ENCODE results near the gene SPTBN5.

Gene SPTBN5

DNA sequence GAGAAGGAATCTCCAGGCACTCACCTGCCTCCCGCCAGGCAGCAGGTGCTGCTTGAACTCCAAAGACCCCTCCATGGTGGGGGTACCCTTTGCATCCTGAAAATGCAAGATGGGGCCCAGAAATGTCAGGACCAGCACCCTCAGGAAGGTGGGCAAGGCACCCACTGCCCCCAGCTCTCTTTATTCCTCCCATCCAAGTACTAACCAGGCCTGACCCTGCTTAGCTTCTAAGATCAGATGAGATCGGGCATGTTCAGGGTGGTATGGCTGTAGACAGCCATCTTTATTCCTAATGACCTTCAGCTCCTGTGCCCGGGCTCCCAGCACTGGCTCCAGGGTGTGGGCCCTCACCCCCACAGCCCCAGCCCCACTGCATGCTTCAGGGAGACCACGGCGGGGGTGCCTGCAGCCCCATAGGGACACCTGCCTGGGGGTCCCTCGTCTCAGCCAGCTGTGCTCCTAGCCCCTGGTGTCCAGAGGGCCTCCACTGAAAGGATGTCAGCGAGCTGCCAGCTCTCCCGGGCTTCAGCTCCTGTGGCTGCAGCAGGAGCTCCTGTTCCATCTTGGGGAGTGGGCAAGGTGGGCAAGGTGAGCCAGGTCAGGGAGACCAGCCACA is 42.0 kb downstream of the SPTBN5 start:
- H3K4me3 ChIP-seq (replicated peaks in 1 of 2; ENCODE audit: low read depth in 2 of 2, low read length in 2 of 2), result no peak overlapping the region
- TF ChIP-seq, protein P1, sequence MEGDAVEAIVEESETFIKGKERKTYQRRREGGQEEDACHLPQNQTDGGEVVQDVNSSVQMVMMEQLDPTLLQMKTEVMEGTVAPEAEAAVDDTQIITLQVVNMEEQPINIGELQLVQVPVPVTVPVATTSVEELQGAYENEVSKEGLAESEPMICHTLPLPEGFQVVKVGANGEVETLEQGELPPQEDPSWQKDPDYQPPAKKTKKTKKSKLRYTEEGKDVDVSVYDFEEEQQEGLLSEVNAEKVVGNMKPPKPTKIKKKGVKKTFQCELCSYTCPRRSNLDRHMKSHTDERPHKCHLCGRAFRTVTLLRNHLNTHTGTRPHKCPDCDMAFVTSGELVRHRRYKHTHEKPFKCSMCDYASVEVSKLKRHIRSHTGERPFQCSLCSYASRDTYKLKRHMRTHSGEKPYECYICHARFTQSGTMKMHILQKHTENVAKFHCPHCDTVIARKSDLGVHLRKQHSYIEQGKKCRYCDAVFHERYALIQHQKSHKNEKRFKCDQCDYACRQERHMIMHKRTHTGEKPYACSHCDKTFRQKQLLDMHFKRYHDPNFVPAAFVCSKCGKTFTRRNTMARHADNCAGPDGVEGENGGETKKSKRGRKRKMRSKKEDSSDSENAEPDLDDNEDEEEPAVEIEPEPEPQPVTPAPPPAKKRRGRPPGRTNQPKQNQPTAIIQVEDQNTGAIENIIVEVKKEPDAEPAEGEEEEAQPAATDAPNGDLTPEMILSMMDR (IDR thresholded peaks at IDR 0.05; ENCODE audit: low read depth, low read length), result no peak
- DNase-seq (ENCODE audit: low read depth in 2 of 2), result no peak

- peak in 1 of 2 donors; percentile 17 for DNase-seq (ENCODE audit: low read depth in 2 of 2)
- TF ChIP-seq, protein P1 (IDR thresholded peaks at IDR 0.05; ENCODE audit: low read depth, low read length), result no peak
- no peak overlapping the region for H3K4me3 ChIP-seq (replicated peaks in 1 of 2; ENCODE audit: low read depth in 2 of 2, low read length in 2 of 2)
Measured at GRCh38 chr15:41851167-41851523, 42.7 kb downstream of the SPTBN5 start.

DNA sequence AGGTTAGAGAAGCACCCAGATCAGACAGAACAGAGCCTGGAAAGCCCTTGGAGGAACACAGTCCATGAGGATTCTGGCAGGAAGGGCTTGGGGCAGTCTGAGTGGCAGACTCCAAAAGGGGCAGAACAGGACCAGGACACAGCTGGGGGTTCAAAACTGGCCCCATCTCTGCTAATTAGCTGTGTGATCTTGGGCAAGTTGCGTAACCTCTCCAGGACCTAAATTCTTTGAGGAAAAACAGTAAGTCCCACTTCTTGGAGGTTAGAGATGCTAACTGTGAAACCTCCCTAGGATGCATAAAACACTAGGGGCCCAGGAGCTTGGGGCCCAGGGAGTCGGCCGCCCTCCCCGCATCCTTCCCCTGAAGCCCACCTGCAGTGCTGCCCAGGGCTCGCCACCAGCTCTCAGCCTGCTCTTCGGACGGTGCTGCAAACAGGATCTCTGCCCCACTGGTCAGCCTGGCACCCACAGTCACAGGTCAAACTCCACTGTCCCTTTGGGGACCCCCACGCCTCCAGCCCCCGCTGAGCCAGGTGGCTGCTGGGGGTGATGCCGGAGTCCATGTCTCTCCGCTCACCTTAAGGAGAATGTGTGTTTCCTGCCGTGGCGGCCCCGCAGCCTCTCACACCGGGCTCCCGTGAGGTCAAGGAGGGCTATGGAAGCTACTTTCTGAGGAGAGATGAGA is 43.2 kb downstream of the SPTBN5 start:
- no peak for DNase-seq (ENCODE audit: low read depth in 2 of 2)
- TF ChIP-seq, protein P1 (IDR thresholded peaks at IDR 0.05; ENCODE audit: low read depth, low read length), result no peak
- H3K4me3 ChIP-seq (replicated peaks in 1 of 2; ENCODE audit: low read depth in 2 of 2, low read length in 2 of 2), result no peak overlapping the region

DNA sequence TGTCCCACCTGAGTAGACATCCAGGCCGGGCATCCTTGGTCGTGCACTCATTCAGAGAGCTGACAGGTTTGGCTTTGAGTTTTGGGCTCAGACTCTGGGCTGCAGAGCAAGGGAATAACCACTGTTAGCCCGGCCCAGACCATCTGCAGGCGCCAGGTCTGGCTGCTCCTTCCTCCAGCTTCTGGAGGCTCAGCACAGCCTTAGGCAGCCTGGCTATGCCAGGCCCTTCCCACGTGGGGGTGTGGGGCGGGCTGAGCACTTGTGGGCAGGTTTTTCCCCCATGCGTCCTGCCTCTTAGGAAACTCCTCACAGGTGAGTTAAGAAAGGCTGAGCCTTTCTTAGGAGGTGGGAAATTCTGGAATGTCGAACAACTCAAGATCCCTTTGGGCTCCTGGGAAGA is 44.0 kb downstream of the SPTBN5 start:
- no peak overlapping the region for H3K4me3 ChIP-seq (replicated peaks in 1 of 2; ENCODE audit: low read depth in 2 of 2, low read length in 2 of 2)
- DNase-seq (ENCODE audit: low read depth in 2 of 2), result no peak
- TF ChIP-seq, protein P1 (IDR thresholded peaks at IDR 0.05; ENCODE audit: low read depth, low read length), result no peak

- no peak for DNase-seq (ENCODE audit: low read depth in 2 of 2)
- no peak overlapping the region for H3K4me3 ChIP-seq (replicated peaks in 1 of 2; ENCODE audit: low read depth in 2 of 2, low read length in 2 of 2)
- TF ChIP-seq, protein P1 (IDR thresholded peaks at IDR 0.05; ENCODE audit: low read depth, low read length), result no peak
Measured at GRCh38 chr15:41849204-41849603, 44.6 kb downstream of the SPTBN5 start.

DNA sequence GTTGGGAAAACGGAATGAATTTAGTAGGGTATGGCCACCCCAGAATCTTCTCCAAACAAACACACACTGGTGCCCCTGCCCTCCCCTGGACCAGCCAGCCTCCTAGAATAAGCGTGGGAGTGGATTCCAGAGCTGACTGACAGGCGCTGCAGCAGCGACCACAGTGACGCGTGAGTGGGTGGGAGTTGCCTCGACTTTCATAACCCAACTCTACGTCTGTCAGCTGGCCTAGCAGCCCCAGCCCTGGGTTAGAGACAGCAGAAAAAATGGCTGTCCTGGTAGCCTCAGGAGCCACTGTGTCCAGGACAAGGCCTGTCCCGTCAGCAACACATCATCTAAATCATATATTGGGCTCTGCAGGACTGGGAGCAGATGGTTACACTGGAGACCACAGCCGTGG is 45.2 kb downstream of the SPTBN5 start:
- H3K4me3 ChIP-seq (replicated peaks in 1 of 2; ENCODE audit: low read depth in 2 of 2, low read length in 2 of 2), result no peak overlapping the region
- DNase-seq (ENCODE audit: low read depth in 2 of 2), result no peak
- TF ChIP-seq, protein P1 (IDR thresholded peaks at IDR 0.05; ENCODE audit: low read depth, low read length), result no peak
